Occipital lobe (tissue), 2 donors: ENCODE results near the gene ALDH1B1. TPM values are rescaled to one million over a fixed set of nuclear protein-coding genes. Genes with fewer than 3 reads are reported as not detected.

Source experiments
- DNase-seq: peaks from one replicate; lab custom pipeline; 2025; lab: John Stamatoyannopoulos, UW
- total RNA-seq: library from RNA; depleted of rRNA; stranded (reverse); fragments of >200 nt; gene quantifications from one replicate; pipeline ENCODE4 v1.2.3, GENCODE V29; 2014

Gene ALDH1B1
- total RNA-seq, 1 donor from 2014 or later: 11.9 TPM

- DNase-seq: no peak
These were observed 21.7 kb downstream of the ALDH1B1 start for GRCh38 chr9:38414040-38414723.

- DNase-seq: no peak
These were observed 23.4 kb downstream of the ALDH1B1 start for GRCh38 chr9:38415856-38416255.

DNA sequence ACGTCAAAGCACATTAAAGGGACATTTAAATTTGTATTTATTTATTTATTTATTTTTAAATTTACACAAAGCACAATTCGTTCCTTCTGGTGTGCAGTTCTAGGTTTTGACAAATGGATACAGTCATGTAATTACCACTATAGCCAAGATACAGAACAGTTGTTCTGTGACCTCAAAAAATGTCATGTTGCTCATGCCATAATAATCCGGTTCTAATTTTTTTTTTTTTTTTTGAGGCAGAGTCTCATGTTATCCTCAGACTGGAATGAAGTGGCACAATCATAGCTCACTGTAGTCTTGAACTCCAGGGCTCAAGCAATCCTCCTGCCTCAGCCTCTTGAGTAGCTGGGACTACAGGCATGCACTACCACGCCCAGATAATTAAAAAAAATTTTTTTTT lies 24.0 kb downstream of the ALDH1B1 start:
- no peak for DNase-seq

- no peak for DNase-seq
These were observed 24.8 kb downstream of the ALDH1B1 start for GRCh38 chr9:38417003-38417945.

GRCh38 chr9:38418366-38418765 lies 25.9 kb downstream of the ALDH1B1 start:
- DNase-seq: no peak

- no peak for DNase-seq
These were observed 26.7 kb downstream of the ALDH1B1 start for GRCh38 chr9:38419181-38419580.

DNA sequence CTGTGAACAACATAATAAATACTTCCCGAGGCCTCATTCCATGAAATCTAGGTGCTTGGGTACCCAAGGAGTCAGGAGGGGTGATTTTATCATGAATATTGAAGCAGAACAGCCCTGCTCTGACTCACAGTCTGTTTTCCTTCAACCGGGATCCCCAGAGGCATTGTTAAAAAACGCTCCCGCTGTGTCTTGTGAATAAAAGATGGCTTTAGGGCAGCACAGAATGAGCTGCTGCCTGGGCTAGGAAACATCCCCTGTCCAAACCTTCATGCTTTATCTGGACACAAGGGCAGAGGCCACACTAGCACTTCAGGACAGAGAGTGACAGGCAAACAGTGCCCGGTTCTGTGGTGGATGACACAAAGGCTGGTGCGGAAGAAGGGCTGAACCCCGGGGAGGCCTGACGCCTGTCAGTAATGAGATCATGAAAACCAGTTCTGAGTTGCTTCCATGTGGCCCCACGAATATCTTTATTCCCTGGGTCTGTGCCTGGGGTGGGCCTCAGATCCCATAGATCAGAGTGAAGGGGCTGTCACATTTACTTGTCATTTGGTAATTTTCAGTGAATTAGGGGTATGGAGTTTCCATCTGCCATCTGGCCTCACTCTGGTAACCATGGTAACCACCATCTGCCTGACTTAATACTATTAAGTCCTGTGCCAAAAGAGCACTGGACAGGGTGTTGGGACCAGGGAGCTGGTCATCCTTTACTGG lies 29.2 kb downstream of the ALDH1B1 start:
- DNase-seq: no peak

DNA sequence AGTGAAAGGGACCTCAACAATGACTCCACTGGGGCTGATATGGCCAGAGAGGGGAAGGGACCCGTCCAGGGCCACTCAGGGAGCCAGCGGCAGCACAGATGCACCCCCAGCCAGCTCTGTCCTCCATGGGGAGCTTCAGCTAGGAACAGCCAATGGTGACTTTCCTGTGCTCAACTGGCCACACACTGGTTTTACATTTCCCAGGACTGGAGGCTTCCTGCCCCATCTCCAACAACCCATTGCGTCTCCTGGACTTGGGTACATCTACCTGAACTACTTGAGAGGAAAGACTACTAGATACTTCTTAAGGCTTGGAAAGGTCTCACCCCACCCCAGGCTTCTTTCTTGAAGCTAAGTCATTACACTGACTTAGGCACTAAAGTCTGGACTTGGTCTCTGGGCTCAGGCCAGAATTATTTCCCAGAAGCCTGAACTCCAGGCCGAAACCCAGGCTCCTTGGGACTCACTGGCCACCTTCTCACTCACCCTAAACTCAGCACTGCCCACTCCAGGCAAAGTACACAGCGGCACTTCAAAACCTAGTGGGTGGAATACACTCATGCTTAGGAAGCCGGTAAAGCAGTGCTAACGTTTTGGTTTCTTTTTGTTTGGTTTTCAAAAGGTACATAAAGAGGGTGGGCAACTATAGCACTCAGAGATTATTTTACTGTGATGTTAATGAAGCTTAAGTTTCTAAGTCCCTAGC lies 30.2 kb downstream of the ALDH1B1 start:
- DNase-seq: no peak

DNA sequence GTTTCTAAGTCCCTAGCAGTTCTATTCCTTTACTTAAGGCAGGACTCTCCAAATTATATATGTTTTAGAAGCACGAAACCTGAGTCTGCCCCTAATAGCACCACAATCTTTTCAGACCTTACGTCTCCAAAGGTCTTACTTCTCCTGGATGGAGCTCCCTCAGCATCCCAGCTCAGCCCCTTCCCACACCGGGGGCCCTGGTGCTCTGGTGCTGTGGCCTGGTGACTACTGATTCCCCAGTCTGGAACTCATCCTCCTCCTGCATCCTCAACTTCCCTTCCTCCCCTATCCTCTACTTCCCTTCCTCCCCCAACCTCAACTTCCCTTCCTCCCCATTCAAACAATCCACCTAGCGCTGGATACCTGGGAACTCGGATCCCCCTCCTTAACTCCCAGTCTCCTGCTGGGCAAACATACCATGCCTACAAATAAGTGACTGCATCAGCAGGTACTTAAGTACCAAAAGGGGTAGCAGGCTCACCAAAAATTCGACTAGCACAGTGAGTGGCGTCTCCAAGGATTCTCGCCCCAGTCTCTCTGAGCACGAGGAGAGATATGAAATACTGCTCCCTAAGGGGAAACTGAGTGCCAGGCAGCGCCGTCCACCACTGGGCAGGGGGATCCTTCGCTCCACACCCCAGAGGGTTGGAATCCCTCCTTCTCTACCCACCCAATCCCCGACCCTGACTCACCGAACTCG lies 30.9 kb downstream of the ALDH1B1 start:
- DNase-seq: no peak

DNA sequence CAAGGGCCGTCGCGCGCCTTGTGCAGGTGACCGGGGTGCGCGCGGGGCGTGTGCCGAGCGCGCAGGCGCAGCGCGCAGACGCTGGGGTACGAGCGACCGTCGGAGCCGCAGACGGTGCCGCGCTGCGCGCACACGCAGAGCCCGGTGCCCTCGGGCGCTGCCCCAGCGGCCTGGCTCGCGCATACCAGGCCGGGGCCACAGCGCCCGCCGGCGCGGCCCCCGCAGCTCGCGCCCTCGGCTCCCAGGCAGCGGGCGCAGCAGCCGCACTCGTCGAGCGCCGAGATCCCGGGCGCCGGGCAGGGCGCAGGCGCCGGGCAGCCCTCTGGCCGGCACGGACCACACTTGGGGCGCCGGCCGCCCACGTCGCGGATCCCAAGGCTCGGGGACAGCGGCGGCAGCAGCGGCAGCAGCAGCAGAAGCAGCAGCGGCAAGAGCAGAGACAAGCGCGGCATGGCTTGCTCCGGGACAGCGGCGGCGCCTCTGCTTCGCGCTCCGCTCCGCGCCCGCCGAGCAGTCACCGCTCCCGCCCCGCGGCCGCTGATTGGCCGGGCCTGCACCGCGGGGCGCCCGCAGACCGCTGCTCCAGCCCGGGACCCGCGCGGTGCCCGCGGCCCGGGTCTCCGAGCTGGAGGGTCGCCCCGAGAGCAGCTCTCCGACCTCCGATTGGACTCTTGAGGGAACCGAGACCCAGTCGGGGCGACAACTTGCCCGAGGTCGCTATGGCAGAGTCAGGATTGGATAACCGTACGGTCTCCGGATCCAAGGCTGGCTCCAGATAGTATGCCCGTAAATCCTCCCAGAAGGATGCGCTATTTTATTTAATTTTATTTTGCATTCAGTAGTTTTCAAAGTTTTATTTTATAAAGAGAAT lies 31.7 kb downstream of the ALDH1B1 start, which contains the start of gene IGFBPL1:
Gene IGFBPL1 (minus strand): TSS at position 482 of the 871 bp plus-strand sequence. CDS start 30 bp downstream, at position 452.
- DNase-seq: no peak

- no peak for DNase-seq
These were observed 32.4 kb downstream of the ALDH1B1 start for GRCh38 chr9:38424918-38425317.

DNA sequence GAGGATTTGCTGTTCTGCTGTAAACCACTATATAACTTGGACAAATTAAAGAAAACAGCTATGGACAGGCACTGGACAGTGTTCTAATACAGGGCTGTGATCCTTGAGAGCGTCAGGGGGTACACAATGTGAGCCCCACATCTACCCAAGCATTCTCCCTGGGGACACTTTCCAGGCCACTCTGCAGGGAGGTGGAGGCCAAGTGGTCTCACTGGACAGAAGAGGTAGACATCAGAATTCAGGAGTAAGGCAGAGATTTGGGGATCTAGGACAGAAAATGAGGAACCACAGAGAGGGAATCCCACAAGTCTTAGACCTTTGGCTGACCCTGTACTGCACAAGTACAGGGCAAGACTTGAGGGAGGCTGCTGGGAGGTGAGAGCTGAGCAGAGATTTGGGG lies 35.6 kb downstream of the ALDH1B1 start:
- no peak for DNase-seq

GRCh38 chr9:38431116-38431515 lies 38.6 kb downstream of the ALDH1B1 start:
- no peak for DNase-seq

DNA sequence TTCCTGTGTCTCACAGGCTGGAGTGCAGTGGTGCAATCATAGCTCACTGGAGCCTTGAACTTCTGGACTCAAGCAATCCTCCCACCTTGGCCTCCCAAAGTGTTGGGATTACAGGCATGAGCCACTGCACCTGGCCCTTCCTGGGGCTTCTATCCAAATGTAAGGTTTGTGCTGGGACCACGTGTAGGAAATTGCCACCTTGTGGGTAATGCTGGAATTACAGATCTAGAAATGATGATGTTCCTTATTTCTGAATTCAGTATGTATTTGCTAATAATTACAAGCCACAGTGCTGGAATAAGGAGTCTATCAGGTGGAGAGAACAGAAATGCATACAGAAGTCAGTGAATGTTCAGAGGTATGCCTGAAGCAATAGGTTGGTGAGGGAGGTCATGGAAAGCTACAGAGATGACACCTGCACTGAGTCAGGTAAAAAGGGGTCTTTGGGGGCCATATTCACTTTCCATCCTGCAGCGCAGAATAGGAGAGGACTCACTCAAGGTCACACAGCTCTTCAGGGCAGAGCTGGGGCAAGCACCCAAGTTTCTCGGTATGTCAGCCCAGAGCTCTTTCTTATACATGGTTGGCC lies 40.5 kb downstream of the ALDH1B1 start:
- no peak for DNase-seq

GRCh38 chr9:38434365-38434764 lies 41.9 kb downstream of the ALDH1B1 start:
- no peak for DNase-seq

GRCh38 chr9:38434853-38435252 lies 42.4 kb downstream of the ALDH1B1 start:
- DNase-seq: no peak

- DNase-seq: no peak
These were observed 43.0 kb downstream of the ALDH1B1 start for GRCh38 chr9:38435521-38435920.

GRCh38 chr9:38436708-38437107 lies 44.2 kb downstream of the ALDH1B1 start:
- no peak for DNase-seq

GRCh38 chr9:38437193-38437823 lies 44.8 kb downstream of the ALDH1B1 start:
- DNase-seq: no peak
